ENCODE measurements around the gene TSPO2. TPM values are rescaled to one million over a fixed set of nuclear protein-coding genes. Genes with fewer than 3 reads are reported as not detected.

Gene TSPO2
- total and polyA plus RNA-seq, 2 of the 13 experiments (the other 11 are each of a cell fraction or from before 2014, with no cell fraction given) = 0.55 TPM; not detected in 1

DNA sequence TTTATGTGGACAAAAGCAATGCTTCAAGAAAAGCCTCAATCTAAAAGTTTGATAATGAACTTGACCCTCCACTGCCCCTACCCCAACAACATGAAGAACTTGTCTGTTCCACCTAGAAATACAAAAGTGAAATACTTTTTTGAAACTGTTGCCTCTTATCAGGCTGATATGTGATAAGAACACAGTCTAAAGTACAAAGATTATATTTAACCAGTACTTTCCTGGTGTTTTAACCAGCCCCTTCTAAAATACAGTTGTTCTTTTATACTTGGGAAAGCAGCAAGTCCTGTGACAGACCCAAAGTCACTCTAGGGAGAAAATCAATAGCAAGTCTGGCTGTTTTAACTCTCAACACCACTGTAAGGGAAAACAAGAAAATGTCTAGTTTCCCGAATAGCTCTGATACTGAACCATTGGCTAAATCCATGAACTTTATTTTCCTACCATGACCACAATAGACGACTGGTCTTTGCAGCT is 23.3 kb downstream of the TSPO2 start (continued):
- TF ChIP-seq, protein P1, sequence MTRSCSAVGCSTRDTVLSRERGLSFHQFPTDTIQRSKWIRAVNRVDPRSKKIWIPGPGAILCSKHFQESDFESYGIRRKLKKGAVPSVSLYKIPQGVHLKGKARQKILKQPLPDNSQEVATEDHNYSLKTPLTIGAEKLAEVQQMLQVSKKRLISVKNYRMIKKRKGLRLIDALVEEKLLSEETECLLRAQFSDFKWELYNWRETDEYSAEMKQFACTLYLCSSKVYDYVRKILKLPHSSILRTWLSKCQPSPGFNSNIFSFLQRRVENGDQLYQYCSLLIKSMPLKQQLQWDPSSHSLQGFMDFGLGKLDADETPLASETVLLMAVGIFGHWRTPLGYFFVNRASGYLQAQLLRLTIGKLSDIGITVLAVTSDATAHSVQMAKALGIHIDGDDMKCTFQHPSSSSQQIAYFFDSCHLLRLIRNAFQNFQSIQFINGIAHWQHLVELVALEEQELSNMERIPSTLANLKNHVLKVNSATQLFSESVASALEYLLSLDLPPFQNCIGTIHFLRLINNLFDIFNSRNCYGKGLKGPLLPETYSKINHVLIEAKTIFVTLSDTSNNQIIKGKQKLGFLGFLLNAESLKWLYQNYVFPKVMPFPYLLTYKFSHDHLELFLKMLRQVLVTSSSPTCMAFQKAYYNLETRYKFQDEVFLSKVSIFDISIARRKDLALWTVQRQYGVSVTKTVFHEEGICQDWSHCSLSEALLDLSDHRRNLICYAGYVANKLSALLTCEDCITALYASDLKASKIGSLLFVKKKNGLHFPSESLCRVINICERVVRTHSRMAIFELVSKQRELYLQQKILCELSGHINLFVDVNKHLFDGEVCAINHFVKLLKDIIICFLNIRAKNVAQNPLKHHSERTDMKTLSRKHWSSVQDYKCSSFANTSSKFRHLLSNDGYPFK (CRISPR knock-in tag; IDR thresholded peaks at IDR 0.05; ENCODE audit: borderline replicate concordance) = no peak
- TF ChIP-seq, protein P2, sequence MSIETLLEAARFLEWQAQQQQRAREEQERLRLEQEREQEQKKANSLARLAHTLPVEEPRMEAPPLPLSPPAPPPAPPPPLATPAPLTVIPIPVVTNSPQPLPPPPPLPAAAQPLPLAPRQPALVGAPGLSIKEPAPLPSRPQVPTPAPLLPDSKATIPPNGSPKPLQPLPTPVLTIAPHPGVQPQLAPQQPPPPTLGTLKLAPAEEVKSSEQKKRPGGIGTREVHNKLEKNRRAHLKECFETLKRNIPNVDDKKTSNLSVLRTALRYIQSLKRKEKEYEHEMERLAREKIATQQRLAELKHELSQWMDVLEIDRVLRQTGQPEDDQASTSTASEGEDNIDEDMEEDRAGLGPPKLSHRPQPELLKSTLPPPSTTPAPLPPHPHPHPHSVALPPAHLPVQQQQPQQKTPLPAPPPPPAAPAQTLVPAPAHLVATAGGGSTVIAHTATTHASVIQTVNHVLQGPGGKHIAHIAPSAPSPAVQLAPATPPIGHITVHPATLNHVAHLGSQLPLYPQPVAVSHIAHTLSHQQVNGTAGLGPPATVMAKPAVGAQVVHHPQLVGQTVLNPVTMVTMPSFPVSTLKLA (IDR thresholded peaks at IDR 0.05) = no peak
- no peak for TF ChIP-seq HOXD1 (CRISPR knock-in tag; IDR thresholded peaks at IDR 0.05)
- no peak for TF ChIP-seq MEIS1 (CRISPR knock-in tag; IDR thresholded peaks at IDR 0.05; ENCODE audit: borderline replicate concordance)
- TF ChIP-seq, protein P3, sequence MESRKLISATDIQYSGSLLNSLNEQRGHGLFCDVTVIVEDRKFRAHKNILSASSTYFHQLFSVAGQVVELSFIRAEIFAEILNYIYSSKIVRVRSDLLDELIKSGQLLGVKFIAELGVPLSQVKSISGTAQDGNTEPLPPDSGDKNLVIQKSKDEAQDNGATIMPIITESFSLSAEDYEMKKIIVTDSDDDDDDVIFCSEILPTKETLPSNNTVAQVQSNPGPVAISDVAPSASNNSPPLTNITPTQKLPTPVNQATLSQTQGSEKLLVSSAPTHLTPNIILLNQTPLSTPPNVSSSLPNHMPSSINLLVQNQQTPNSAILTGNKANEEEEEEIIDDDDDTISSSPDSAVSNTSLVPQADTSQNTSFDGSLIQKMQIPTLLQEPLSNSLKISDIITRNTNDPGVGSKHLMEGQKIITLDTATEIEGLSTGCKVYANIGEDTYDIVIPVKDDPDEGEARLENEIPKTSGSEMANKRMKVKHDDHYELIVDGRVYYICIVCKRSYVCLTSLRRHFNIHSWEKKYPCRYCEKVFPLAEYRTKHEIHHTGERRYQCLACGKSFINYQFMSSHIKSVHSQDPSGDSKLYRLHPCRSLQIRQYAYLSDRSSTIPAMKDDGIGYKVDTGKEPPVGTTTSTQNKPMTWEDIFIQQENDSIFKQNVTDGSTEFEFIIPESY (CRISPR knock-in tag; IDR thresholded peaks at IDR 0.05) = no peak
- TF ChIP-seq ZNF747 (CRISPR knock-in tag; IDR thresholded peaks at IDR 0.05; ENCODE audit: borderline replicate concordance) = no peak; the same call in 1 of the 2 replicates
- no peak for TF ChIP-seq HCFC1 (IDR thresholded peaks at IDR 0.05; ENCODE audit: low read depth, low read length)
- TF ChIP-seq, protein P4, sequence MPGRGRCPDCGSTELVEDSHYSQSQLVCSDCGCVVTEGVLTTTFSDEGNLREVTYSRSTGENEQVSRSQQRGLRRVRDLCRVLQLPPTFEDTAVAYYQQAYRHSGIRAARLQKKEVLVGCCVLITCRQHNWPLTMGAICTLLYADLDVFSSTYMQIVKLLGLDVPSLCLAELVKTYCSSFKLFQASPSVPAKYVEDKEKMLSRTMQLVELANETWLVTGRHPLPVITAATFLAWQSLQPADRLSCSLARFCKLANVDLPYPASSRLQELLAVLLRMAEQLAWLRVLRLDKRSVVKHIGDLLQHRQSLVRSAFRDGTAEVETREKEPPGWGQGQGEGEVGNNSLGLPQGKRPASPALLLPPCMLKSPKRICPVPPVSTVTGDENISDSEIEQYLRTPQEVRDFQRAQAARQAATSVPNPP (CRISPR knock-in tag; IDR thresholded peaks at IDR 0.05) = no peak
- no peak for TF ChIP-seq ZNF761 (CRISPR knock-in tag; conservative IDR thresholded peaks at IDR 0.05)
- no peak for TF ChIP-seq STAT5B (CRISPR knock-in tag; IDR thresholded peaks at IDR 0.05)
- no peak for TF ChIP-seq GLI4 (CRISPR knock-in tag; IDR thresholded peaks at IDR 0.05; ENCODE audit: borderline replicate concordance)
- TF ChIP-seq, protein P5, sequence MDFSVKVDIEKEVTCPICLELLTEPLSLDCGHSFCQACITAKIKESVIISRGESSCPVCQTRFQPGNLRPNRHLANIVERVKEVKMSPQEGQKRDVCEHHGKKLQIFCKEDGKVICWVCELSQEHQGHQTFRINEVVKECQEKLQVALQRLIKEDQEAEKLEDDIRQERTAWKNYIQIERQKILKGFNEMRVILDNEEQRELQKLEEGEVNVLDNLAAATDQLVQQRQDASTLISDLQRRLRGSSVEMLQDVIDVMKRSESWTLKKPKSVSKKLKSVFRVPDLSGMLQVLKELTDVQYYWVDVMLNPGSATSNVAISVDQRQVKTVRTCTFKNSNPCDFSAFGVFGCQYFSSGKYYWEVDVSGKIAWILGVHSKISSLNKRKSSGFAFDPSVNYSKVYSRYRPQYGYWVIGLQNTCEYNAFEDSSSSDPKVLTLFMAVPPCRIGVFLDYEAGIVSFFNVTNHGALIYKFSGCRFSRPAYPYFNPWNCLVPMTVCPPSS (IDR thresholded peaks at IDR 0.05) = no peak
- TF ChIP-seq, protein P6, sequence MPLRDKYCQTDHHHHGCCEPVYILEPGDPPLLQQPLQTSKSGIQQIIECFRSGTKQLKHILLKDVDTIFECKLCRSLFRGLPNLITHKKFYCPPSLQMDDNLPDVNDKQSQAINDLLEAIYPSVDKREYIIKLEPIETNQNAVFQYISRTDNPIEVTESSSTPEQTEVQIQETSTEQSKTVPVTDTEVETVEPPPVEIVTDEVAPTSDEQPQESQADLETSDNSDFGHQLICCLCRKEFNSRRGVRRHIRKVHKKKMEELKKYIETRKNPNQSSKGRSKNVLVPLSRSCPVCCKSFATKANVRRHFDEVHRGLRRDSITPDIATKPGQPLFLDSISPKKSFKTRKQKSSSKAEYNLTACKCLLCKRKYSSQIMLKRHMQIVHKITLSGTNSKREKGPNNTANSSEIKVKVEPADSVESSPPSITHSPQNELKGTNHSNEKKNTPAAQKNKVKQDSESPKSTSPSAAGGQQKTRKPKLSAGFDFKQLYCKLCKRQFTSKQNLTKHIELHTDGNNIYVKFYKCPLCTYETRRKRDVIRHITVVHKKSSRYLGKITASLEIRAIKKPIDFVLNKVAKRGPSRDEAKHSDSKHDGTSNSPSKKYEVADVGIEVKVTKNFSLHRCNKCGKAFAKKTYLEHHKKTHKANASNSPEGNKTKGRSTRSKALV (CRISPR knock-in tag; IDR thresholded peaks at IDR 0.05) = no peak
- TF ChIP-seq MIER2 (CRISPR knock-in tag; IDR thresholded peaks at IDR 0.05) = no peak; the same call in 1 of the 2 replicates
- TF ChIP-seq CREM (IDR thresholded peaks at IDR 0.05) = peak; percentile 92
- no peak for TF ChIP-seq CREM (CRISPR knock-in tag; IDR thresholded peaks at IDR 0.05)
- no peak for TF ChIP-seq U2AF1 (optimal IDR thresholded peaks at IDR 0.05; ENCODE audit: low read depth, low read length)
- TF ChIP-seq EHMT2 (IDR thresholded peaks at IDR 0.05; ENCODE audit: borderline replicate concordance, low read depth, low read length) = no peak; the same call in 1 of the 2 replicates
- TF ChIP-seq SCMH1 (CRISPR knock-in tag; IDR thresholded peaks at IDR 0.05; ENCODE audit: borderline replicate concordance) = no peak

Measured in HepG2 (cell line).